Gastrocnemius medialis (tissue), 4 donors: ENCODE results near the gene TBX15. TPM values are rescaled to one million over a fixed set of nuclear protein-coding genes. Genes with fewer than 3 reads are reported as not detected.

Experiments
- ATAC-seq, 2 donors: fragments of 150-250 bp; one replicate each; pipeline ENCODE4 v1.9.1; 2016
- DNase-seq, 2 donors: peaks; one replicate each; pipeline ENCODE4 v3.0.0-alpha.2; 2019
- H3K27ac ChIP-seq, 4 donors: fragments of 200-600 bp; sonication (generic); 1 replicate in 1 of 4; 2 replicates in 3 of 4; pipeline ENCODE4 v1.5.1; 2016 to 2018; ENCODE audit warnings: mild to moderate bottlenecking in 2 of 4, moderate library complexity in 1 of 4
- H3K27me3 ChIP-seq, 3 donors: fragments of 200-600 bp; sonication (generic) in 2 of 3; 1 replicate in 1 of 3; 2 replicates in 2 of 3; pipeline versions ENCODE4 v1.5.1 to v1.6.0; 2016 to 2019; ENCODE audit warnings: mild to moderate bottlenecking in 1 of 3, moderate library complexity in 1 of 3
- H3K36me3 ChIP-seq, 2 donors: fragments of 200-600 bp; sonication (generic) in 1 of 2; one replicate each; pipeline ENCODE4 v1.5.1; 2017 to 2018
- H3K4me1 ChIP-seq, 2 donors: fragments of 200-600 bp; sonication (generic) in 1 of 2; one replicate each; pipeline ENCODE4 v1.5.1; 2016 to 2017; ENCODE audit warnings: mild to moderate bottlenecking in 2 of 2
- H3K4me3 ChIP-seq, 4 donors: fragments of 200-600 bp; sonication (generic) in 3 of 4; 1 replicate in 1 of 4; 2 replicates in 3 of 4; pipeline ENCODE4 v1.5.1; 2016 to 2019; ENCODE audit warnings: mild to moderate bottlenecking in 2 of 4
- H3K9me3 ChIP-seq, 3 donors: fragments of 200-600 bp; sonication (generic) in 2 of 3; 1 replicate in 1 of 3; 2 replicates in 2 of 3; pipeline ENCODE4 v1.5.1; 2016 to 2019
- POLR2A ChIP-seq, 2 donors: fragments of 450-650 bp; IDR thresholded peaks; one replicate each; pipeline ENCODE4 v1.6.1; 2017; ENCODE audit warnings: antibody characterized with exemption in 2 of 2, mild to moderate bottlenecking in 2 of 2, moderate library complexity in 2 of 2
- in situ Hi-C, 4 donors: fragments of 200-750 bp; cut with MboI; loops; one replicate each; pipeline versions ENCODE4 v1.15.0 to v1.8.0; 2017; ENCODE audit warnings: low sequenced_read_pairs in 4 of 4
- intact Hi-C: fragments of 100-400 bp; cut with DNase I; formaldehyde crosslinking; loops from one replicate; pipeline ENCODE4 v1.15.1; 2023; ENCODE audit warnings: low total_unique reads
- total RNA-seq, 4 donors: library from RNA; depleted of rRNA; stranded (reverse); fragments of >200 nt; gene quantifications; one replicate each; pipeline versions ENCODE4 v1.1.0 to v1.2.3, GENCODE V29; 2016
- TF ChIP-seq, protein P1 (sequence below), 5 experiments: fragments of 450-650 bp in 3 of 5; fragments of 200-600 bp in 2 of 5; sonication (generic) in 2 of 5; IDR thresholded peaks in 4 of 5; conservative IDR thresholded peaks in 1 of 5; 1 replicate in 4 of 5; 2 replicates in 1 of 5; pipeline ENCODE4 v1.5.1; 2016 to 2019; ENCODE audit warnings: antibody characterized with exemption in 5 of 5, mild to moderate bottlenecking in 3 of 5, moderate library complexity in 3 of 5

TBX15 gene
- total RNA-seq, 4 donors from 2014 or later, result 91.4 to 275 (median 245) TPM

DNA sequence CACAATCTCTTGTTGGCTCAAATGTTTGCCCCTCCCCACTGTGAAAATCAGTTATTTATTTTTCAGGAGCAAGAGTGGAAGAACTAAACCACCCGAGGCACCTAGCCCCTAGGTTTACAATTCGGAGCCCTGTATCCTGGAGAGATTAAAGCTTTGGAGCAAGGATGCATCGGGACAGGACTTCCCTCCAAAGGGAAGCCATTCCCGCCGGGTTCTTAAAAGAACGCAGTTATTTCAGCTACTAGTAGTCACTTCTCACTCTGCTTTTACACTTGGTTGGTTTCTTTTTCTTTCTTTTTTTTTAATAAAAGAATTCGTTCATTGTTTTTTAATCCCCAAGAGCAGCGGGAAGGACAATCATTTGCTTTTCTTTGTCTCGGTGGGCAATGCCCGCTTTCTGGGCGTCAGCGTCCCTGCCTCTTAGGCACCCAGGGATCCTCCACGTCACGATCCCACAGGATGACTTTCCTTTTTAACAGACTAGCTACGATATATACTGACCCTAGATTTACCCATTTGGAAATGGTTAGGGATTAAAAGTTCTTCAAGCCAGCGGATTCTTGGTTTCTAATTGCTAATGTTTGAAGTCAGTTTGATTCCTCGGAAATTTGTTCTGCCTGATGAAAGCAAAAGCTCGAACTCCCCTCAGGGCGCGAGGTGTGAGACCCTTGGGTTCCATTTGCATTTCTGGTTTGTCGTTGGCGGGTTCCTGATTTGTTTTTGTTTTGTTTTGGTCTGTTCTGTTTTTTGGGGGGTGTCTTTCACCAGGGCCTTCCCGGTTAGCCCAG, 9.0 kb downstream of the TBX15 start:
- ATAC-seq (no peak), DNase-seq (no peak)
- intact Hi-C loops, result no loop called here
- TF ChIP-seq, protein P1, sequence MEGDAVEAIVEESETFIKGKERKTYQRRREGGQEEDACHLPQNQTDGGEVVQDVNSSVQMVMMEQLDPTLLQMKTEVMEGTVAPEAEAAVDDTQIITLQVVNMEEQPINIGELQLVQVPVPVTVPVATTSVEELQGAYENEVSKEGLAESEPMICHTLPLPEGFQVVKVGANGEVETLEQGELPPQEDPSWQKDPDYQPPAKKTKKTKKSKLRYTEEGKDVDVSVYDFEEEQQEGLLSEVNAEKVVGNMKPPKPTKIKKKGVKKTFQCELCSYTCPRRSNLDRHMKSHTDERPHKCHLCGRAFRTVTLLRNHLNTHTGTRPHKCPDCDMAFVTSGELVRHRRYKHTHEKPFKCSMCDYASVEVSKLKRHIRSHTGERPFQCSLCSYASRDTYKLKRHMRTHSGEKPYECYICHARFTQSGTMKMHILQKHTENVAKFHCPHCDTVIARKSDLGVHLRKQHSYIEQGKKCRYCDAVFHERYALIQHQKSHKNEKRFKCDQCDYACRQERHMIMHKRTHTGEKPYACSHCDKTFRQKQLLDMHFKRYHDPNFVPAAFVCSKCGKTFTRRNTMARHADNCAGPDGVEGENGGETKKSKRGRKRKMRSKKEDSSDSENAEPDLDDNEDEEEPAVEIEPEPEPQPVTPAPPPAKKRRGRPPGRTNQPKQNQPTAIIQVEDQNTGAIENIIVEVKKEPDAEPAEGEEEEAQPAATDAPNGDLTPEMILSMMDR (IDR thresholded peaks at IDR 0.05 in 4 of 5, conservative IDR thresholded peaks at IDR 0.05 in 1 of 5), result no peak
- no peak for TF ChIP-seq POLR2A (IDR thresholded peaks at IDR 0.05)
- peaks cover 71 to 76% of the 10 kb centered on the region in 2 donors for H3K4me1 ChIP-seq
- H3K27me3 ChIP-seq, result no peaks in the 10 kb centered on the region
- no peaks in the 10 kb centered on the region for H3K9me3 ChIP-seq
- H3K36me3 ChIP-seq, result no peaks in the 10 kb centered on the region
- peak overlapping the region; percentile 22 to 28 (median 24) for H3K4me3 ChIP-seq
- H3K27ac ChIP-seq, result peak overlapping the region; percentile 67 to 96 (median 77)
- in situ Hi-C loops, result no loop called here

DNA sequence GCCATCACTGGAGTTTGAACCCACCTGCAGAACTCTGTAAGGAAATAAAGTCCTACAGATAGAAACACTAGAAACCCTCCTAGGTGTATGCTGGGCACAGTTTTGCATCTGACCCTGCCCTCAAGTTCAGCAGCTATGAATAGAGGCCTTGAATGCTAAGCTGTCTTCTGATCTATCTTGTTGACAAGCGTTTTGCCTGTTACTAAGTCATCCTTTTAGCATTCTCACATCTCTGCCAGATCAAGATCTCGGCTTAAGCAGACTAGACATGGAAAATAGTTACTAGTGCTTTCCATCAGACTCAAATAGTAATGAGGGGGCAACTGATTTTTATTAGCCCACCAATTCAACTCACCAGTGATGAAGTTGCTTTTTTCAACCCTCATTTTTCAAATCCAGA, 10.5 kb downstream of the TBX15 start:
- TF ChIP-seq, protein P1 (IDR thresholded peaks at IDR 0.05 in 4 of 5, conservative IDR thresholded peaks at IDR 0.05 in 1 of 5), result no peak
- TF ChIP-seq POLR2A (IDR thresholded peaks at IDR 0.05), result no peak
- in situ Hi-C loops (no loop called here), intact Hi-C loops (no loop called here)
- H3K4me3 ChIP-seq, result no peak overlapping the region
- no peak for DNase-seq
- peak; percentile 55 to 56 for ATAC-seq
- H3K27me3 ChIP-seq, result no peaks in the 10 kb centered on the region
- H3K27ac ChIP-seq, result peak overlapping the region; percentile 67 to 96 (median 77)
- H3K36me3 ChIP-seq, result no peaks in the 10 kb centered on the region
- peaks cover 69 to 76% of the 10 kb centered on the region in 2 donors for H3K4me1 ChIP-seq
- H3K9me3 ChIP-seq, result no peaks in the 10 kb centered on the region

DNA sequence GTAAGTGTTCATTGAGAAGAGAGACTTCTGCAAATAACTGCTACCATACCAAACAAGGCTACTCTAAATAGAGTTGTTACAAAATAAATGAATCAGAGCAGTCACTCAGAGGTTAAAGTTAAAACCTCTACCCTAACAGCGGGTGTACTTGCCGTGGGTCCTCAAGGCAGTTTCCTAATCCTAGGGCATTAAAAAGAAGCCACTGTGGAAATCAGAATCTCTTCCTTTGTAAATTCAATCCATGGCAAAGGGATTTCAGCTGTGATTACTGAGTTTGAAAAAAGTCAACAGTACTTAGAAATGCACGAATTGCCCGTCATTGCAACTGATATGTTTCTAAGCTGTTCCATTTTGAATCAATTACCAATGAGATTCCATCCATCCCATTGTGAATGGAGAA, 13.5 kb downstream of the TBX15 start:
- no peaks in the 10 kb centered on the region for H3K36me3 ChIP-seq
- ATAC-seq (no peak), DNase-seq (no peak)
- no peak for TF ChIP-seq POLR2A (IDR thresholded peaks at IDR 0.05)
- TF ChIP-seq, protein P1 (IDR thresholded peaks at IDR 0.05 in 4 of 5, conservative IDR thresholded peaks at IDR 0.05 in 1 of 5), result no peak
- in situ Hi-C loops (loop anchor here in 1 of 4 donors (25.0 kb wide), 1 partner anchor 687 kb away; no protein-coding TSS in a partner anchor), intact Hi-C loops (no loop called here)
- no peak overlapping the region for H3K4me3 ChIP-seq
- H3K27me3 ChIP-seq, result no peaks in the 10 kb centered on the region
- peak overlapping the region; percentile 48 to 96 (median 89) for H3K27ac ChIP-seq
- H3K9me3 ChIP-seq, result no peaks in the 10 kb centered on the region
- H3K4me1 ChIP-seq, result peaks cover 94 to 99% of the 10 kb centered on the region in 2 donors

DNA sequence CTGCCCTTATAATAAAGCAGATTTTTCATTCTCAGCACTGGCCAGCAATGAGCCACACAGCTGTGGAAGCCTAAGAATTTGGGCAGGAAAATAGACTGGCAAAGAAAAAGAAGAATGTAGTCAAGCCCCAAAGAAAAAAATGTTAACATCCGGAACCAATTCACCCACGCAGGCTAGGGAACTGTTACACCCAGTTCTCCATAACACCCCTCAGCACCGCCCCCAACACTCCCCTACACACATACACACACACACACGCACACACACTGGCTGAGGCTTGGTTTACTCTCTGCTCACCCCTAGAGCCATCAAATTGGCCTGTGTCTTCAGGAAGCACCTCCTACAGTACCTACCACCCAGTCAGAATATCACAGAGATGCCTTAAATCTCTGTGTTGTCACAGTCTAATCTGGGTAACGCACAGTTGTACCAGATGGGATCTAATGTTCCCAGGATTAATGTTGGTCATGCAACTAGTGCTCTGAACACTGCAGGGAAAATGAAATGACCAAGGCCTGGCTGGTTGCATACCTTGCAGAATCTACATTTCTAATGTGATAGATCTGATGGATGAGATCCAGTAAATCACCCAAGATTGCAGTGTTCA, 14.5 kb downstream of the TBX15 start:
- peaks cover 96 to 100% of the 10 kb centered on the region in 2 donors for H3K4me1 ChIP-seq
- H3K36me3 ChIP-seq, result no peaks in the 10 kb centered on the region
- DNase-seq (no peak), ATAC-seq (peak; percentile 12 to 52)
- H3K4me3 ChIP-seq, result peak overlapping the region in 1 of 4 donors; percentile 13
- H3K27ac ChIP-seq, result peak overlapping the region; percentile 48 to 96 (median 89)
- intact Hi-C loops (no loop called here), in situ Hi-C loops (loop anchor here in 1 of 4 donors (25.0 kb wide), 1 partner anchor 686 kb away; no protein-coding TSS in a partner anchor)
- H3K9me3 ChIP-seq, result no peaks in the 10 kb centered on the region
- TF ChIP-seq, protein P1 (IDR thresholded peaks at IDR 0.05 in 4 of 5, conservative IDR thresholded peaks at IDR 0.05 in 1 of 5), result no peak
- TF ChIP-seq POLR2A (IDR thresholded peaks at IDR 0.05), result no peak
- H3K27me3 ChIP-seq, result no peaks in the 10 kb centered on the region
